Activated T-helper 2 cell treated with anti-CD3 and anti-CD28 coated beads, Interferon-gamma antibody, Interleukin-2, Interleukin-4, amounts not matched to agents 10 μg/mL and 5 μg/mL and 100 μg/mL, durations not matched to agents 14 hours and 24 hours and 36 hours (primary cell): ENCODE results near the gene ARMS2. TPM values are rescaled to one million over a fixed set of nuclear protein-coding genes. Genes with fewer than 3 reads are reported as not detected.

Experiments used
- DNase-seq: peaks from one replicate; pipeline ENCODE4 v3.0.0; 2021; ENCODE audit warnings: low spot score
- H3K27ac Mint-ChIP-seq: one replicate; pipeline ENCODE4 v1.8.0; 2021; ENCODE audit warnings: mixed read lengths
- H3K27me3 Mint-ChIP-seq: one replicate; pipeline ENCODE4 v1.8.0; 2021; ENCODE audit warnings: low read depth, mixed read lengths
- H3K36me3 Mint-ChIP-seq: one replicate; pipeline ENCODE4 v1.8.0; 2021; ENCODE audit warnings: low read depth, mixed read lengths
- H3K4me1 Mint-ChIP-seq: one replicate; pipeline ENCODE4 v1.8.0; 2021; ENCODE audit warnings: low read depth, mixed read lengths
- H3K4me3 Mint-ChIP-seq: one replicate; pipeline ENCODE4 v1.8.0; 2021; ENCODE audit warnings: low read depth, mild to moderate bottlenecking, moderate library complexity, mixed read lengths
- H3K9me3 Mint-ChIP-seq: one replicate; pipeline ENCODE4 v1.8.0; 2021; ENCODE audit warnings: mixed read lengths
- intact Hi-C: fragments of 100-400 bp; cut with micrococcal nuclease; formaldehyde crosslinking; loops from one replicate; pipeline ENCODE4 v1.15.1; 2023
- total RNA-seq: library from RNA; stranded (reverse); gene quantifications from 2 replicates; pipeline ENCODE4 v1.2.3, GENCODE V29; 2022

ARMS2 gene
- total RNA-seq, 1 donor from 2014 or later = not detected

- intact Hi-C loops = no loop called here
These were observed 14.0 kb downstream of the ARMS2 start for GRCh38 chr10:122468307-122468925.

GRCh38 chr10:122468926-122469781 is 14.7 kb downstream of the ARMS2 start:
- Mint-ChIP-seq H3K9me3 (no peaks in the 10 kb centered on the region), H3K36me3 (no peaks in the 10 kb centered on the region), H3K27ac (no peak overlapping the region), H3K27me3 (peaks cover 40% of the 10 kb centered on the region), H3K4me3 (no peak overlapping the region), H3K4me1 (no peaks in the 10 kb centered on the region)
- intact Hi-C loops = no loop called here
- DNase-seq = no peak

More at GRCh38 chr10:122468307-122468925, 14.0 kb downstream of the ARMS2 start:
- no peaks in the 10 kb centered on the region for H3K4me1 Mint-ChIP-seq
- H3K36me3 Mint-ChIP-seq = no peaks in the 10 kb centered on the region
- no peak overlapping the region for H3K4me3 Mint-ChIP-seq
- peaks cover 42% of the 10 kb centered on the region for H3K27me3 Mint-ChIP-seq
- DNase-seq = no peak
- no peaks in the 10 kb centered on the region for H3K9me3 Mint-ChIP-seq
- H3K27ac Mint-ChIP-seq = no peak overlapping the region

GRCh38 chr10:122469848-122470247 is 15.4 kb downstream of the ARMS2 start:
- no peak overlapping the region for H3K27ac Mint-ChIP-seq
- peaks cover 40% of the 10 kb centered on the region for H3K27me3 Mint-ChIP-seq
- H3K4me3 Mint-ChIP-seq = no peak overlapping the region
- H3K9me3 Mint-ChIP-seq = no peaks in the 10 kb centered on the region
- DNase-seq = no peak
- intact Hi-C loops = no loop called here
- no peaks in the 10 kb centered on the region for H3K36me3 Mint-ChIP-seq
- no peaks in the 10 kb centered on the region for H3K4me1 Mint-ChIP-seq

GRCh38 chr10:122471531-122472177 is 17.2 kb downstream of the ARMS2 start:
- H3K9me3 Mint-ChIP-seq = no peaks in the 10 kb centered on the region
- no peak overlapping the region for H3K4me3 Mint-ChIP-seq
- no peaks in the 10 kb centered on the region for H3K36me3 Mint-ChIP-seq
- DNase-seq = no peak
- intact Hi-C loops = no loop called here
- H3K4me1 Mint-ChIP-seq = no peaks in the 10 kb centered on the region
- H3K27ac Mint-ChIP-seq = no peak overlapping the region
- H3K27me3 Mint-ChIP-seq = peaks cover 31% of the 10 kb centered on the region

GRCh38 chr10:122473116-122473515 is 18.7 kb downstream of the ARMS2 start:
- Mint-ChIP-seq H3K4me3 (no peak overlapping the region), H3K27ac (no peak overlapping the region)

GRCh38 chr10:122474131-122474818 is 19.8 kb downstream of the ARMS2 start:
- H3K36me3 Mint-ChIP-seq = no peaks in the 10 kb centered on the region
- intact Hi-C loops = no loop called here
- no peak for DNase-seq
- H3K27ac Mint-ChIP-seq = no peak overlapping the region
- no peaks in the 10 kb centered on the region for H3K9me3 Mint-ChIP-seq
- H3K27me3 Mint-ChIP-seq = peaks cover 31% of the 10 kb centered on the region
- H3K4me3 Mint-ChIP-seq = no peak overlapping the region
- no peaks in the 10 kb centered on the region for H3K4me1 Mint-ChIP-seq

More at GRCh38 chr10:122473116-122473515, 18.7 kb downstream of the ARMS2 start:
- no peak for DNase-seq
- Mint-ChIP-seq H3K9me3 (no peaks in the 10 kb centered on the region), H3K36me3 (no peaks in the 10 kb centered on the region), H3K4me1 (no peaks in the 10 kb centered on the region), H3K27me3 (peaks cover 31% of the 10 kb centered on the region)
- intact Hi-C loops = no loop called here

GRCh38 chr10:122475100-122475499 is 20.6 kb downstream of the ARMS2 start:
- H3K27ac Mint-ChIP-seq = no peak overlapping the region
- DNase-seq = no peak
- no peak overlapping the region for H3K4me3 Mint-ChIP-seq
- peaks cover 26% of the 10 kb centered on the region for H3K27me3 Mint-ChIP-seq
- no peaks in the 10 kb centered on the region for H3K36me3 Mint-ChIP-seq
- no peaks in the 10 kb centered on the region for H3K9me3 Mint-ChIP-seq
- H3K4me1 Mint-ChIP-seq = no peaks in the 10 kb centered on the region
- intact Hi-C loops = no loop called here

- no peaks in the 10 kb centered on the region for H3K36me3 Mint-ChIP-seq
- no peak for DNase-seq
- H3K27ac Mint-ChIP-seq = no peak overlapping the region
- peaks cover 23% of the 10 kb centered on the region for H3K27me3 Mint-ChIP-seq
- H3K4me1 Mint-ChIP-seq = no peaks in the 10 kb centered on the region
- intact Hi-C loops = no loop called here
- H3K9me3 Mint-ChIP-seq = no peaks in the 10 kb centered on the region
- no peak overlapping the region for H3K4me3 Mint-ChIP-seq
These were observed 21.3 kb downstream of the ARMS2 start for GRCh38 chr10:122475591-122476332.

- Mint-ChIP-seq H3K27me3 (peaks cover 20% of the 10 kb centered on the region), H3K36me3 (no peaks in the 10 kb centered on the region), H3K27ac (no peak overlapping the region)
These were observed 21.9 kb downstream of the ARMS2 start for GRCh38 chr10:122476333-122476695.

GRCh38 chr10:122477436-122477835 is 23.0 kb downstream of the ARMS2 start:
- Mint-ChIP-seq H3K4me3 (no peak overlapping the region), H3K4me1 (no peaks in the 10 kb centered on the region), H3K9me3 (no peaks in the 10 kb centered on the region), H3K27ac (no peak overlapping the region), H3K36me3 (no peaks in the 10 kb centered on the region), H3K27me3 (peaks cover 25% of the 10 kb centered on the region)
- no peak for DNase-seq
- intact Hi-C loops = no loop called here

More at GRCh38 chr10:122476333-122476695, 21.9 kb downstream of the ARMS2 start:
- H3K4me3 Mint-ChIP-seq = no peak overlapping the region
- H3K9me3 Mint-ChIP-seq = no peaks in the 10 kb centered on the region
- DNase-seq = no peak
- intact Hi-C loops = no loop called here
- H3K4me1 Mint-ChIP-seq = no peaks in the 10 kb centered on the region

- H3K36me3 Mint-ChIP-seq = no peaks in the 10 kb centered on the region
- DNase-seq = no peak
- H3K4me1 Mint-ChIP-seq = no peaks in the 10 kb centered on the region
- no peak overlapping the region for H3K27ac Mint-ChIP-seq
- intact Hi-C loops = no loop called here
- H3K9me3 Mint-ChIP-seq = no peaks in the 10 kb centered on the region
- H3K27me3 Mint-ChIP-seq = peaks cover 23% of the 10 kb centered on the region
- H3K4me3 Mint-ChIP-seq = no peak overlapping the region
These were observed 24.5 kb downstream of the ARMS2 start for GRCh38 chr10:122478971-122479370.

- no peak overlapping the region for H3K4me3 Mint-ChIP-seq
- intact Hi-C loops = no loop called here
These were observed 25.8 kb downstream of the ARMS2 start for GRCh38 chr10:122480146-122480833.

More at GRCh38 chr10:122480146-122480833, 25.8 kb downstream of the ARMS2 start:
- no peaks in the 10 kb centered on the region for H3K36me3 Mint-ChIP-seq
- H3K27ac Mint-ChIP-seq = no peak overlapping the region
- H3K27me3 Mint-ChIP-seq = peaks cover 14% of the 10 kb centered on the region
- no peaks in the 10 kb centered on the region for H3K4me1 Mint-ChIP-seq
- no peaks in the 10 kb centered on the region for H3K9me3 Mint-ChIP-seq
- no peak for DNase-seq
